ENCODE results near the gene FXYD3.

GRCh38 chr19:35159606-35160005 lies 44.0 kb downstream of the FXYD3 start:
- TF ChIP-seq, protein P1, sequence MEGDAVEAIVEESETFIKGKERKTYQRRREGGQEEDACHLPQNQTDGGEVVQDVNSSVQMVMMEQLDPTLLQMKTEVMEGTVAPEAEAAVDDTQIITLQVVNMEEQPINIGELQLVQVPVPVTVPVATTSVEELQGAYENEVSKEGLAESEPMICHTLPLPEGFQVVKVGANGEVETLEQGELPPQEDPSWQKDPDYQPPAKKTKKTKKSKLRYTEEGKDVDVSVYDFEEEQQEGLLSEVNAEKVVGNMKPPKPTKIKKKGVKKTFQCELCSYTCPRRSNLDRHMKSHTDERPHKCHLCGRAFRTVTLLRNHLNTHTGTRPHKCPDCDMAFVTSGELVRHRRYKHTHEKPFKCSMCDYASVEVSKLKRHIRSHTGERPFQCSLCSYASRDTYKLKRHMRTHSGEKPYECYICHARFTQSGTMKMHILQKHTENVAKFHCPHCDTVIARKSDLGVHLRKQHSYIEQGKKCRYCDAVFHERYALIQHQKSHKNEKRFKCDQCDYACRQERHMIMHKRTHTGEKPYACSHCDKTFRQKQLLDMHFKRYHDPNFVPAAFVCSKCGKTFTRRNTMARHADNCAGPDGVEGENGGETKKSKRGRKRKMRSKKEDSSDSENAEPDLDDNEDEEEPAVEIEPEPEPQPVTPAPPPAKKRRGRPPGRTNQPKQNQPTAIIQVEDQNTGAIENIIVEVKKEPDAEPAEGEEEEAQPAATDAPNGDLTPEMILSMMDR (optimal IDR thresholded peaks at IDR 0.05 in 1 of 3, IDR thresholded peaks at IDR 0.05 in 1 of 3, conservative IDR thresholded peaks at IDR 0.05 in 1 of 3; ENCODE audit: extremely low read depth in 1 of 3, insufficient read depth in 2 of 3, low read length in 3 of 3) = no peak
- no peak for TF ChIP-seq EZH2 (IDR thresholded peaks at IDR 0.05; ENCODE audit: low read length)

All from keratinocyte (primary cell).